Loucy (cell line): Measurements from ENCODE around the gene DGKB.

Experiments
- H2AFZ ChIP-seq: fragments of 200-600 bp; sonication (generic); 2 replicates; pipeline ENCODE4 v1.6.0; 2016; ENCODE audit warnings: antibody characterized with exemption, mild to moderate bottlenecking, low read length, moderate library complexity
- H3F3A ChIP-seq: fragments of 200-600 bp; 2 replicates; pipeline ENCODE4 v1.6.0; 2016; ENCODE audit warnings: antibody characterized with exemption, low read depth, mild to moderate bottlenecking
- H3K27me3 ChIP-seq: fragments of 200-600 bp; sonication (generic); 2 replicates; pipeline ENCODE4 v1.6.1; 2014; ENCODE audit warnings: low read length, mild to moderate bottlenecking; ENCODE audit not compliant: insufficient read depth, poor library complexity, severe bottlenecking
- H3K36me3 ChIP-seq: fragments of 200-600 bp; sonication (generic); 2 replicates; pipeline ENCODE4 v1.6.1; 2016; ENCODE audit warnings: low read length; ENCODE audit not compliant: insufficient read depth
- H3K4me1 ChIP-seq: fragments of 200-600 bp; sonication (generic); 2 replicates; pipeline ENCODE4 v1.5.1; 2014; ENCODE audit warnings: low read length, mild to moderate bottlenecking; ENCODE audit not compliant: insufficient read depth, poor library complexity, severe bottlenecking
- H3K4me2 ChIP-seq: fragments of 200-600 bp; sonication (generic); 2 replicates; pipeline ENCODE4 v1.6.0; 2014; ENCODE audit warnings: antibody characterized with exemption, low read length, low read depth, mild to moderate bottlenecking; ENCODE audit not compliant: poor library complexity, severe bottlenecking
- H3K4me3 ChIP-seq: fragments of 200-600 bp; sonication (generic); 2 replicates; pipeline ENCODE4 v1.5.1; 2014; ENCODE audit warnings: low read length, mild to moderate bottlenecking, mixed read lengths; ENCODE audit not compliant: poor library complexity, severe bottlenecking
- H3K79me2 ChIP-seq: fragments of 200-600 bp; sonication (generic); 2 replicates; pipeline ENCODE4 v1.6.1; 2014; ENCODE audit warnings: low read length; ENCODE audit not compliant: insufficient read depth
- H3K9ac ChIP-seq: fragments of 200-600 bp; sonication (generic); 2 replicates; pipeline ENCODE4 v1.6.0; 2014; ENCODE audit warnings: mild to moderate bottlenecking, low read depth, low read length, moderate library complexity; ENCODE audit not compliant: poor library complexity, severe bottlenecking
- H3K9me2 ChIP-seq: fragments of 200-600 bp; sonication (generic); replicated peaks from 2 replicates; pipeline ENCODE4 v1.6.1; 2016; ENCODE audit warnings: low read depth, low read length, mixed read lengths
- H3K9me3 ChIP-seq: fragments of 200-600 bp; sonication (generic); 2 replicates; pipeline ENCODE4 v1.6.1; 2014; ENCODE audit warnings: mild to moderate bottlenecking, antibody characterized with exemption, low read length, low read depth; ENCODE audit not compliant: insufficient read depth
- H4K20me1 ChIP-seq: fragments of 200-600 bp; sonication (generic); 2 replicates; pipeline ENCODE4 v1.6.0; 2014; ENCODE audit warnings: antibody characterized with exemption, low read length, mild to moderate bottlenecking; ENCODE audit not compliant: insufficient read depth, poor library complexity, severe bottlenecking
- CTCF ChIP-seq: fragments of 200-600 bp; sonication (generic); conservative IDR thresholded peaks from 2 replicates; pipeline ENCODE4 v1.5.1; 2014; ENCODE audit warnings: mild to moderate bottlenecking, antibody characterized with exemption, low read length
- EZH2phosphoT487 ChIP-seq: fragments of 200-600 bp; IDR thresholded peaks from 2 replicates; pipeline ENCODE4 v1.6.1; 2018; ENCODE audit warnings: antibody characterized with exemption, mild to moderate bottlenecking, moderate library complexity, borderline replicate concordance

DGKB gene

DNA sequence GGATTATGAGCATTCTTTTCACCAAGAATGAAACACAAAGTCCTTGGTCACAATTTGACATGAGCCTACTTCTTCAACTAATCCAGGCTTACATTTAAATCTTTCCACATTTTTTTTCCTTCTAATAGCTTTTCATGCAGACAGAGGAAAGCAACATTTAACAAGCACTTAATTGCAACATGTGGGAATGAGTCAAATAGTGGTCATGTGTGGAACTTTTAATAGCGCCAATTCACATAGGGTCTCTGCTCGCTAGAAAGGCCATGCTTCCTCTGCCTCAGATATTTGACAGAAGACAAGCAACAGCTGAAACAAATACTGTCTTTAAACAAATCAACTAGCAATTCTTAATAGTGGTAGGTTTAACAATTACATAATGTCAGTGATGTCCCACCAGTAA lies 627.2 kb downstream of the DGKB start:
- no peak for TF ChIP-seq EZH2phosphoT487
- TF ChIP-seq CTCF: no peak
- no peaks in the 10 kb centered on the region for H3K4me1 ChIP-seq
- no peaks in the 10 kb centered on the region for H3K9me2 ChIP-seq
- H3K36me3 ChIP-seq: no peaks in the 10 kb centered on the region
- no peak overlapping the region for H3K4me2 ChIP-seq
- H3F3A ChIP-seq: no peaks in the 10 kb centered on the region
- H2AFZ ChIP-seq: no peak overlapping the region
- H3K79me2 ChIP-seq: no peaks in the 10 kb centered on the region
- no peak overlapping the region for H3K4me3 ChIP-seq
- H3K9ac ChIP-seq: no peak overlapping the region
- no peaks in the 10 kb centered on the region for H4K20me1 ChIP-seq
- H3K9me3 ChIP-seq: no peaks in the 10 kb centered on the region
- no peaks in the 10 kb centered on the region for H3K27me3 ChIP-seq

DNA sequence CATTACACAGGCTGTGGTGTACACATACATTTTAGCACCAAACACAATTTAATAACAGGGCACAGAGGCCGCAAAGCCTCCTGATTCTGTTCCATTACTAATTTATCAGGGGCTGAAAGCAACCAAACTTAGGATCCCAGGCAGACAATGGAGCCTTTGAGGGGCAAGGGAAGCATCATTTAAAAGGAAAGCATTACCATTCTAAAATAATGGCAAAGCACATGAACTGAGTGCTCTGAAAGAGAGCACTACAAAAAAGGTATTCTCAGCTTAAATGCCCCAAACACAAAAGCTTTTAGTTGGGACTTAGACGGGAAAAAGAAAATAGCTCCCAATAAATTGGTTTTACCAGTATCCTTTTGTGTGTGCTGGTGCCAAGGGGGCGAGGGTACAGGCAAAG lies 631.1 kb downstream of the DGKB start:
- Histone ChIP-seq H3K27me3 (no peaks in the 10 kb centered on the region), H3K79me2 (no peaks in the 10 kb centered on the region), H3F3A (no peaks in the 10 kb centered on the region), H4K20me1 (no peaks in the 10 kb centered on the region), H3K4me2 (no peak overlapping the region), H3K36me3 (no peaks in the 10 kb centered on the region), H3K4me3 (no peak overlapping the region), H3K9me3 (no peaks in the 10 kb centered on the region), H3K9ac (no peak overlapping the region), H3K4me1 (no peaks in the 10 kb centered on the region), H3K9me2 (no peaks in the 10 kb centered on the region), H2AFZ (no peak overlapping the region)
- no peak for TF ChIP-seq CTCF
- no peak for TF ChIP-seq EZH2phosphoT487

DNA sequence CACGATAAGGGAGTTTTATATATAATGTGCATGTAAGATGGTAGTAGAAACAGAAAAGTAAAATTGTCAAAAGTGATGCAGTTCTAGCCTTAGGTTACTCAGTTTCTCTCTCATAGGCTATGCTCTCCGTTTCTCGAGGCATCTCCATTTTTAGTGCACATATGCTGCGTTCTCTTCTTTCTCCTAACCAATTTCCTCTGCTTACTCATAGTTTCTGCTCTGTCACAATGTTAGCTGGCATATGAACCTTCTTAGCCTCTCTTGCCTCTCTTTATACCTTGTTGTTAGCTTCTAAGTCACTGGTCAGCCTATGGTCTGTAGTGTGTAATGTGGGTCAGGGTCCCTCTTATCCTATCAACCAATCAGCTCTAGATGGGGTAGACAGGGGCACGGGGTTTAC lies 632.5 kb downstream of the DGKB start:
- H3K4me1 ChIP-seq: no peaks in the 10 kb centered on the region
- H3F3A ChIP-seq: no peaks in the 10 kb centered on the region
- no peak overlapping the region for H3K4me3 ChIP-seq
- H3K27me3 ChIP-seq: no peaks in the 10 kb centered on the region
- H3K9me3 ChIP-seq: no peaks in the 10 kb centered on the region
- no peaks in the 10 kb centered on the region for H3K36me3 ChIP-seq
- H3K4me2 ChIP-seq: no peak overlapping the region
- H3K9ac ChIP-seq: no peak overlapping the region
- no peak overlapping the region for H2AFZ ChIP-seq
- no peaks in the 10 kb centered on the region for H3K9me2 ChIP-seq
- TF ChIP-seq CTCF (no peak), EZH2phosphoT487 (no peak)
- no peaks in the 10 kb centered on the region for H3K79me2 ChIP-seq
- no peaks in the 10 kb centered on the region for H4K20me1 ChIP-seq
